Cerebellar nuclear complex (tissue), 1 donor: ENCODE data around the gene RUVBL1.

Experiments used
- DNase-seq, 2 experiments: peaks; one replicate each; lab custom pipeline; 2025; lab: John Stamatoyannopoulos, UW

Gene RUVBL1

GRCh38 chr3:128067489-128067888, 56.1 kb downstream of the RUVBL1 start:
- no peak for DNase-seq

- DNase-seq = no peak
Observed at GRCh38 chr3:128066676-128067075, 56.9 kb downstream of the RUVBL1 start.

GRCh38 chr3:128066114-128066513, 57.5 kb downstream of the RUVBL1 start:
- no peak for DNase-seq

DNA sequence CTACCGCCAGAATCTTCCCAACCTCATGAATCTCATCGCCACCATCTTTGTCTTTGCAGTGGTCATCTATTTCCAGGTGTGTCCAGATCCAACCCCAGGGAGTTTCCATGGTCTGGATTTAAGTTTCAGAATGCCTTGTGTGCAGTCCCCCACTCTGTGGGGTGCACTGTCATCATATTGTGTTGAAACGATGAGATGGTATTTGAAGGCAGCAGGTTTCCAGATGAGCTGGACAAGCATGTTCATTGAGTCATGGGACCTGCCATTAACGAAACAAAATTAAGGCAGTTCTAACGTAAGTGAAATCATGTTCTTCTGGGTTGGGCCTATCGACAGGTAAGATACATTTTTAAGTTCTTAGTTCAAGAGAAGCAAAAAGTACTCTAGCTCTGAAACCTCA, 58.6 kb downstream of the RUVBL1 start:
- no peak for DNase-seq

DNA sequence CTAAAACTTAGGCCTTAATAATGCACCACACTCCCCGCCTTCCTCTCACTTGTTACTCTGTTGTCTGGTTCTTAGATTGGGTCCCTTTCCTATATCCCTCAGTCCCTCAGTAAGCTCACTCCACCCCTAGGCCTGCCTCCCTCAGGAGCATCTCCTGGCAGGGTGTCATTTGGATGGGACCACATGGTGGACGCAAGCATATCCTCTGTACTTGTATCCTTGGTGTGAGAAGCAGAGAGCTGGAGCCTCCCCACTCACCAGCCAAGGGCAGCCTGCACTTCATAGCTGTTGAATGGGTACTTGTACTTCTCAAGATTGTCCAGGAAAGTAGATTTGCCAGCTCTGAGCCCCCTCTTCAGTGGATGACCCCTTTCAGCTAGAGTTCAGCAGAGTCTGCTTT, 59.7 kb downstream of the RUVBL1 start:
- DNase-seq = no peak

DNA sequence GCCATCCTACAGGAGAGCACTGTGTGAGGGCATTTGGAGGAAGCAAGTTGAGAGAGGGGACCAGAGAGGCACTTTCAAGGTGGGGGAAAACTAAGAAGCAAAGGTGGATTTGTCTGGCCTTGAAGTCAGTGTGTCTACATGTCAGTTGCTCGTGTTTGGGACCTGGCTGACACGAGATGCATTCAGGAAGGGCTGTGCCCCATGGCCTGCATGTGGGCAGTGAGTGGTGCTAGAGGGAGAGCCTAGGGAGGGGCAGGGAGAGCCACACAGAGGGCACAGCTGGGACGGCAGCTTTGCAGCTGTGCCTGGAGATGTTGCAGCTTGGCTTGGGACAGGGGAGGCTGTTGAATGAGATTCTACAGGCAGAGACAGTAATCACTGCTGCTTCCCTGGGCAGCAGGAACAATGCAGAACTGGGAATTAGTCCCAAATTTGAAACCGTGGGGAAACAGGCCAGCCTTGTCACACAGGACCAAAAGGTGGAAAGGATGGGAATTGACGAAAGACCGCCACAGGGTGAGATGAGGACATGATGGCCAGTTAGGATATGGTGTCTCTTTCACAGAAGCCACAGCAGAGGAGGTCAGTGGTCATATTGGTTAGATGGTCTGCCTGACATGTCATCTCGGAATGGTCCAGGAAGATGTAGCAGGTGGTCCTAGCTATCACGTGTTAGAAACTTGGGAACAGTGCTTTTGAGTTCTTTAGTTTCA, 61.4 kb downstream of the RUVBL1 start:
- DNase-seq = no peak

DNA sequence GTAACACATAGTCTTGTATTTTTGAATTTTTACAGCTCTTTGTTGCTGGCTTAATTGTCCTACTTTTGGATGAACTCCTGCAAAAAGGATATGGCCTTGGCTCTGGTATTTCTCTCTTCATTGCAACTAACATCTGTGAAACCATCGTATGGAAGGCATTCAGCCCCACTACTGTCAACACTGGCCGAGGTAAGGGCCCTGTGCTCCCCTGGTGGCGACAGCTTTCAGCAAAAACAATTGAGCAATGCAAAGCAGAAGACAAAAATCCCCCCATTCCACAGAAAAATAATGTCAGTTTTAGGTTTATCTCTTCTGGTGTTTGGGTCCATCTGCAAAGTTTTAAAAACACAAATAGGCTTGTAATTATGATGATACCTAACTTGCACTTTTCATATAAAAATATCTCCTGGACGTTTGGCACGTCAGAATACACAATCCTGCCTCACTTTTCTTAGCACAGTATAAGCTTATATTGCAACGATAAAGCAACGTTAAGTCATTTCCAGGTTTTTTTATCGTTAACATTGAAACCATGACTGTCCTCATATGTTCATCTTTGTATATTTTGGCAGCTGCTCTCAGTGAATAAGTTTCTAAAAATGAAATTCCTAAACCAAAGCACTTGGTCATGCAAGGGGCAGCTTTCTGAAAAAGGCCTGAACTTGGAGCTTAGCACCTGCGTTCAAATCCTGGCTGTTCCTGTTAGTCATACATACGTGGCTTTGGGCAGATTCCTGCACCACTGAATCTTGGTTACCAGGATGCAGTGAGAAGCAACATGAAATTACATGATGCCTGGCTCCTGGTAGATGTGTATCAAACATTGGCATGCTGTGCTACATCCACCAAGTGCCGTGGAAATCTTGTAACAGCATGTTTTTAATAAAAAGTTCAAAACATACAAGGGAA, 62.9 kb downstream of the RUVBL1 start:
- no peak for DNase-seq

GRCh38 chr3:128056258-128056657, 67.4 kb downstream of the RUVBL1 start:
- no peak for DNase-seq

DNA sequence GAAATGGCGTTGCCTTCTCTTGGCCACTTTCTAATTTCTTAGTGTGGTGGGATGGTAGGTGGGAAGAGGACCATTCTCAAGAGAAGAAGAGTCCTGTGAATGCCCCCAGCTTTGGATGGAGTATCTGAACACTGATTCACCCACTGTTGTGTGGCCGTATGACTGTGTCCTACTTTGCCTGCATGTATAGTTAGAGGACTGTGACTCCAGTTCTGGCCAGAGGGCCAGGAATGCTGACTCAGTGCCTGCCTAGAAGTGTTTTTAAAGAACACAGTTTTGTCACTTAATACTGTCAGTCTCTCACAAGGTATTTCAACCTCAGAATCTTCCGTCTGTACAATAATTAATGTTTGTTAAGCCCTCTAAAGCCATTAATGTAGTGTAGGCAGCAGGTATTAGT, 69.2 kb downstream of the RUVBL1 start:
- no peak for DNase-seq

GRCh38 chr3:128053614-128054013, 70.0 kb downstream of the RUVBL1 start:
- DNase-seq = no peak

DNA sequence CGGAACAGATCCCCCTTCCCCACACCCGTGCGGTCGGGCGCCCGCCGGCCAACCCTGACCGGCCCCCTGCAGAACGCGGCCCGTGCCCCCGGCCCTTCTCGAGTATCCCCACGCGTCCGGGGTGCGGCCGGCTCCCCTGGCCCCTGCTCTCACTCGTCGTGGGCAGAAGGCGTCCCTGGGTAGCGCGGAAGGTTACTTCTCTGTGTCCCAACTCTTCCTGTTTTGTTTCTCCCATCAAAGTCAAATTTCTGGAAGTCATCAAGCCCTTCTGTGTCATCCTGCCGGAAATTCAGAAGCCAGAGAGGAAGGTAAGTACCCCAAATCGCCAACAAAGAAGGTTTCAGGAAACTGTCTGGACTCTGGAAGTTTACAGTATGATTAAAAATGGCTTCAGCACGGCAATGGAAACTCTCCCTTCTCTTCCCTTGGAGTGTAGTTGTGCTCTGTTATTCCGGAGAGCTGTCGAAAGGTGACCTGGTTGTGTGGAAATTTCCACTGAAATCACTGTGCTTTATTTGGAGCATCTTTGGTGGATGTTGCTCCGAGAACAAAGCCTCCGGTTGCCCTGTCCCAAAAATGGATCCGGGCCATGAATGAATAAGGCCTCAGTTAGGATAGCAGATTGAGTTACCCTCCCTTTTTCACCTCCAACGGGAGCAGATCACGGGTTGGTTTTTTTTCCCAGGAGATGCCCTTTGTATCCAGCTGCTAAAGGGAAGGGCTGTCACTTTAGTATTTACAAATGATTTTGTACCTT, 70.8 kb downstream of the RUVBL1 start:
- DNase-seq = no peak

- DNase-seq = peak in 1 of 2 experiments; percentile 71
Observed at GRCh38 chr3:128051837-128052594, 71.6 kb downstream of the RUVBL1 start, which contains the start of gene SEC61A1. Gene SEC61A1, plus strand, starts transcription at chr3:128052437. Its CDS starts 116 bp downstream, at chr3:128052553.

GRCh38 chr3:128051459-128051836, 72.2 kb downstream of the RUVBL1 start:
- no peak for DNase-seq

GRCh38 chr3:128050597-128050996, 73.0 kb downstream of the RUVBL1 start:
- DNase-seq = no peak

GRCh38 chr3:128041344-128041743, 82.3 kb downstream of the RUVBL1 start:
- no peak for DNase-seq

- DNase-seq = no peak
Observed at GRCh38 chr3:128040660-128041059, 83.0 kb downstream of the RUVBL1 start.

DNA sequence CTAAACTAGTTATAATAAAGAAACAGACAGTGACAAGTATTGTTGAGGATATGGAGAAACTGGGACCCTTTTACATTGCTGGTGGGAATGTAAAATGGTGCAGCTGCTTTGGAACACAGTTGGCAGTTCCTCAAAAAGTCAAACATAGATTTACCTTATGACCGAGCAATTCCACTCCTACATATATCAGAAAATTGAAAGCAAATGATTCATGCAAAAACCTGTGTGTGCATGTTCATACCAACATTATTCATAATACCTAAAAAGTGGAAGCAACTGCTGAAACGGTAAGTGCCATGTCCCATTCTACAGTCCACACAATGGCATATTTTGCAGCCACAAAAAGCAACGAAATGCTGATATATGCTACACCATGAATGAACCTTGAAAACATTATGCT, 83.6 kb downstream of the RUVBL1 start:
- no peak for DNase-seq

DNA sequence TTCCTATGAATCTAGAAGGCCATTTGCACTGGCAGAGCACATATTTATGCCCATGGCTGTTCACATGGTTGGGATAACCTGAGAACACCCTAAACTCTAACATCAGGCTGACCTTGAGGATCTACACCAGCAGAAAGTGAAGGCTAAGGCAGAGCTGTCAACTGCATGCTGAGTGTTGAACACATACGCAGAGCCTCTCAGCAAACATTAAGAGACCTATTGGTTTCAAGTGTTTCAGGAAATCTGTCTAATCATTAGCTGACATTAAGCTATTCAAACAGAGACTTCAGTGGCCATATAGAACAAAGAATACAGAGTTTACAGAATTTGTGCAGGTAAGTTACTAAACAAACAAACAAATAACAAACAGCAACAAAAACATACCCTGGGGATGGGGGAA, 87.5 kb downstream of the RUVBL1 start:
- DNase-seq = no peak

DNA sequence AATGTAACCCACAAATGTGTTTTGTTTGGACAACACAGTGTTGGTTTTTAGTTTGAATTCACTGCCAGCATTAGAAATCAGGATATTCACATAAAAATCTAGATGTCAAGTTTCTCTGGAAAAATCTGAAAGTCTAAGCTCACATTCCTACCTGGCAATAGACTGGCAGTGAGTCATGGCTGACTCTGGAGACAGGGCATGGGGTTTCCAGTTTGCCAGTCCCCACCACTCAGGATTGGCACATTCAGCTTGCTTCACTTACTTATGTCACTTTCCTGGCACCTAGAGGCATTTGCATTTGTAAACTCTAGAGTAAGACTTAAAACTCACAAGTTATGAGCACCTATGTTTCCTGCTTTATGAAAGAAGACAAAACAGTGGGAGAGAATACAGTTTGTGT, 90.5 kb downstream of the RUVBL1 start:
- DNase-seq = no peak
